Measurements from ENCODE around the gene RCAN1. TPM values are rescaled to one million over a fixed set of nuclear protein-coding genes. Genes with fewer than 3 reads are reported as not detected.
"Not testable (repeated sequence)": the region's sequence is repeated elsewhere in the genome, so short reads cannot be mapped to it uniquely, and the experiment has no call there.

RCAN1 gene
- total RNA-seq, 2 donors from 2014 or later, result 4.9 to 6.3 TPM

GRCh38 chr21:34557261-34557660, 57.7 kb downstream of the RCAN1 start:
- H3K4me3 Mint-ChIP-seq, result no peak overlapping the region
- H3K27me3 Mint-ChIP-seq, result no peaks in the 10 kb centered on the region
- ATAC-seq (replicated peaks), result peak; percentile 67
- H3K27ac Mint-ChIP-seq, result no peak overlapping the region
- H3K9me3 Mint-ChIP-seq, result peaks cover 4% of the 10 kb centered on the region
- H3K4me1 Mint-ChIP-seq, result peaks cover 11% of the 10 kb centered on the region
- no peaks in the 10 kb centered on the region for H3K36me3 Mint-ChIP-seq (ENCODE audit: low read depth)

- peak overlapping the region; percentile 78 for H3K27ac Mint-ChIP-seq
- H3K4me1 Mint-ChIP-seq, result peaks cover 11% of the 10 kb centered on the region
- H3K27me3 Mint-ChIP-seq; H3K9me3 Mint-ChIP-seq; H3K4me3 Mint-ChIP-seq; H3K36me3 Mint-ChIP-seq (ENCODE audit: low read depth); ATAC-seq (replicated peaks): not testable (repeated sequence)
These were observed 60.2 kb downstream of the RCAN1 start for GRCh38 chr21:34554670-34555069.

- Mint-ChIP-seq H3K4me1 (peaks cover 11% of the 10 kb centered on the region), H3K4me3 (no peak overlapping the region), H3K9me3 (peaks cover 7% of the 10 kb centered on the region), H3K27me3 (no peaks in the 10 kb centered on the region), H3K27ac (peak overlapping the region; percentile 78), H3K36me3 (ENCODE audit: low read depth) (no peaks in the 10 kb centered on the region)
- ATAC-seq (replicated peaks), result peak; percentile 59
These were observed 60.7 kb downstream of the RCAN1 start for GRCh38 chr21:34554227-34554626.

- no peaks in the 10 kb centered on the region for H3K27me3 Mint-ChIP-seq
- peaks cover 11% of the 10 kb centered on the region for H3K4me1 Mint-ChIP-seq
- peak; percentile 39 for ATAC-seq (replicated peaks)
These were observed 61.6 kb downstream of the RCAN1 start for GRCh38 chr21:34553151-34553952.

GRCh38 chr21:34552360-34553098, 62.4 kb downstream of the RCAN1 start:
- peaks cover 11% of the 10 kb centered on the region for H3K4me1 Mint-ChIP-seq
- no peak for ATAC-seq (replicated peaks)
- peak overlapping the region; percentile 14 for H3K4me3 Mint-ChIP-seq
- no peaks in the 10 kb centered on the region for H3K36me3 Mint-ChIP-seq (ENCODE audit: low read depth)
- no peaks in the 10 kb centered on the region for H3K27me3 Mint-ChIP-seq
- H3K9me3 Mint-ChIP-seq, result peaks cover 7% of the 10 kb centered on the region
- peak overlapping the region; percentile 78 for H3K27ac Mint-ChIP-seq

More at GRCh38 chr21:34553151-34553952, 61.6 kb downstream of the RCAN1 start:
- peaks cover 7% of the 10 kb centered on the region for H3K9me3 Mint-ChIP-seq
- H3K4me3 Mint-ChIP-seq, result peak overlapping the region; percentile 14
- H3K36me3 Mint-ChIP-seq (ENCODE audit: low read depth), result no peaks in the 10 kb centered on the region
- H3K27ac Mint-ChIP-seq, result peak overlapping the region; percentile 78

- peaks cover 11% of the 10 kb centered on the region for H3K4me1 Mint-ChIP-seq
- no peak for ATAC-seq (replicated peaks)
- no peaks in the 10 kb centered on the region for H3K27me3 Mint-ChIP-seq
- no peak overlapping the region for H3K4me3 Mint-ChIP-seq
- no peaks in the 10 kb centered on the region for H3K36me3 Mint-ChIP-seq (ENCODE audit: low read depth)
- no peak overlapping the region for H3K27ac Mint-ChIP-seq
- H3K9me3 Mint-ChIP-seq, result peaks cover 7% of the 10 kb centered on the region
These were observed 64.6 kb downstream of the RCAN1 start for GRCh38 chr21:34550182-34550799.

- Mint-ChIP-seq H3K27me3 (no peaks in the 10 kb centered on the region), H3K27ac (no peak overlapping the region), H3K4me3 (no peak overlapping the region), H3K9me3 (peaks cover 3% of the 10 kb centered on the region), H3K4me1 (peaks cover 3% of the 10 kb centered on the region), H3K36me3 (ENCODE audit: low read depth) (no peaks in the 10 kb centered on the region)
- ATAC-seq (replicated peaks), result peak; percentile 75
These were observed 66.0 kb downstream of the RCAN1 start for GRCh38 chr21:34548781-34549376.

GRCh38 chr21:34546542-34546941, 68.4 kb downstream of the RCAN1 start:
- Mint-ChIP-seq H3K4me3 (no peak overlapping the region), H3K27ac (no peak overlapping the region), H3K9me3 (peaks cover 3% of the 10 kb centered on the region), H3K27me3 (no peaks in the 10 kb centered on the region), H3K4me1 (no peaks in the 10 kb centered on the region), H3K36me3 (ENCODE audit: low read depth) (no peaks in the 10 kb centered on the region)
- ATAC-seq (replicated peaks), result no peak

- Mint-ChIP-seq H3K4me1 (no peaks in the 10 kb centered on the region), H3K27me3 (no peaks in the 10 kb centered on the region), H3K9me3 (peaks cover 3% of the 10 kb centered on the region), H3K36me3 (ENCODE audit: low read depth) (no peaks in the 10 kb centered on the region), H3K4me3 (no peak overlapping the region), H3K27ac (no peak overlapping the region)
- ATAC-seq (replicated peaks), result peak; percentile 68
These were observed 69.6 kb downstream of the RCAN1 start for GRCh38 chr21:34545079-34545884.

GRCh38 chr21:34544032-34544496, 70.8 kb downstream of the RCAN1 start:
- Mint-ChIP-seq H3K9me3 (no peaks in the 10 kb centered on the region), H3K27ac (peak overlapping the region; percentile 43), H3K4me1 (no peaks in the 10 kb centered on the region), H3K4me3 (no peak overlapping the region), H3K36me3 (ENCODE audit: low read depth) (no peaks in the 10 kb centered on the region), H3K27me3 (no peaks in the 10 kb centered on the region)
- ATAC-seq (replicated peaks), result peak; percentile 37

- Mint-ChIP-seq H3K27me3 (no peaks in the 10 kb centered on the region), H3K4me3 (no peak overlapping the region), H3K4me1 (no peaks in the 10 kb centered on the region), H3K27ac (no peak overlapping the region), H3K9me3 (no peaks in the 10 kb centered on the region), H3K36me3 (ENCODE audit: low read depth) (no peaks in the 10 kb centered on the region)
- no peak for ATAC-seq (replicated peaks)
These were observed 71.9 kb downstream of the RCAN1 start for GRCh38 chr21:34543017-34543416.

- no peak overlapping the region for H3K4me3 Mint-ChIP-seq
- no peaks in the 10 kb centered on the region for H3K36me3 Mint-ChIP-seq (ENCODE audit: low read depth)
- ATAC-seq (replicated peaks), result no peak
- H3K27me3 Mint-ChIP-seq, result no peaks in the 10 kb centered on the region
- no peak overlapping the region for H3K27ac Mint-ChIP-seq
- H3K9me3 Mint-ChIP-seq, result no peaks in the 10 kb centered on the region
- peaks cover 6% of the 10 kb centered on the region for H3K4me1 Mint-ChIP-seq
These were observed 74.7 kb downstream of the RCAN1 start for GRCh38 chr21:34540206-34540605.

- Mint-ChIP-seq H3K27me3 (no peaks in the 10 kb centered on the region), H3K4me3 (no peak overlapping the region), H3K27ac (no peak overlapping the region), H3K4me1 (peaks cover 6% of the 10 kb centered on the region), H3K9me3 (no peaks in the 10 kb centered on the region), H3K36me3 (ENCODE audit: low read depth) (no peaks in the 10 kb centered on the region)
- ATAC-seq (replicated peaks), result no peak
These were observed 77.1 kb downstream of the RCAN1 start for GRCh38 chr21:34537838-34538237.

GRCh38 chr21:34536820-34537219, 78.1 kb downstream of the RCAN1 start:
- Mint-ChIP-seq H3K36me3 (ENCODE audit: low read depth) (no peaks in the 10 kb centered on the region), H3K27me3 (no peaks in the 10 kb centered on the region), H3K4me3 (no peak overlapping the region), H3K9me3 (no peaks in the 10 kb centered on the region), H3K27ac (peak overlapping the region; percentile 29), H3K4me1 (peaks cover 6% of the 10 kb centered on the region)
- no peak for ATAC-seq (replicated peaks)
